Measurements from ENCODE around the gene TMEFF2. TPM values are rescaled to one million over a fixed set of nuclear protein-coding genes. Genes with fewer than 3 reads are reported as not detected.

The TMEFF2 gene
- total RNA-seq, 1 donor from 2014 or later = 4.8 TPM

DNA sequence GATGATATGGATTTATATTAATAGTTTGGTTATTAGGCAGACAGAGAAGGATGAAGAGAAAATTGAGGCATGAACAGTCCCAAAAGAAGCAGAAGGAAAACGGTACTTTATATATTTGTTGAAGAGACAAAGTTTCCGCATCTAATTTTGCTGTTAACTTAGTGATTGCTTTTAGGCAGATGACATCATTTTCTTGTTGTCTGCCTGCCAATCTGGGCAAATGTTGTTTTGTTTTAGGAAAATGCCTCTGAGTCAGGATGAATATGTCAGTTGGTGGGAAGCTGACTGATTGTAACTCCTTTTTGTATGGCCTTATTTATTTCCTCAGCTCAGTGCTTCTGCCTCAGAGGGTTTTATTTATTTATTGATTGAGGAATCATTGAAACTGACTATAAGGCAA, 295.3 kb downstream of the TMEFF2 start:
- DNase-seq (ENCODE audit: low spot score) = no peak

All from ureter (tissue), 1 donor.